HG02798 (cell line): ENCODE results near the gene AFF4.

Source experiments
- ATAC-seq: cut with Tn5 transposase; IDR thresholded peaks from one replicate; pipeline ENCODE4 v1.9.1; 2021; ENCODE audit warnings: mild to moderate bottlenecking; ENCODE audit not compliant: unreplicated experiment, poor library complexity

AFF4 gene

DNA sequence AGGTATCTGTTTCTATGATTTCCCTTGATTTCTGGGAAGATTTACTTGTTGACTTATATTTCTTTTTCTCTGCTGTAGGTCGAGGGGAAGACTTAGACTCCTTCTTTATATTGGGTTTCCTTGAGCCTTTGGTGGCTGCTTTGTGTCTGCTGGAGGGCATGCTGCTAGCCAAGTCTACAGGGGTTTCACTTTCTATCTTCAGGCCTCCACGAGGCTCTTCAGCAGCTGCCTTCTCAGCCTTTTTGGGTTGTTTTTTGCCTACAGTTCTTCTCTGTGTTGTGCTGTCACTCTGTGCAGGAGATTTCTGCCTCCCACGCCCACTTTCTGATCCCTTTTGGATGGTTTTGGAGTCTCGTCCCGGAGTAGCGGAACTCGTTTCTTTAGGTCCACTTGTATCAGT lies 66.7 kb downstream of the AFF4 start:
- no peak for ATAC-seq

DNA sequence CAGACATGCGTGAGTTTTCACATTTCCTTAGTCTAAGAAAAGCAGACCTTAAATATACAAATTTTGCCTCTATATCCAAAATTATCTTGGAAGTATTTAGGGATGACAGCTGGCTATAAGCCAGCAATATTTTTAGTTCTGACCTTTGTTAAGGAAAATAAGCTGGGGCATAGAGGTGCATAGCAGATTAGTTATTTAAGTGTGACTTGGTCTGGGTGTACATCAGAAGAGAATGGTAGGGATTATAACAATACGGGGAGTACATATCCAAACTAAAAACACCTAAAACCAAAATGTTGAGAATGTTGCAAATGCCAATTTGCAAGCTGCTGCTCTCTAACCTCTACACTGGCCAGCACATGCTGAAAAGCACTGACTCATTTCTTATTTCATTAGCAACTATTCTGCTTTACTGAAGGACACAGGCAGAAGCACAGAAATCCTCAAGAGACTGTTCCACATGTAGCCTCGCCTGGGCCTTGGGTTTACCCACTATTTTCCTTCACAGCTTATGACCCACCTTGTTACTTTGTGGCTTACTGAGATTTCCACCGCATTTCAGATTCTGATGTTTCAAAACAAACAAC lies 67.6 kb downstream of the AFF4 start:
- ATAC-seq: no peak

DNA sequence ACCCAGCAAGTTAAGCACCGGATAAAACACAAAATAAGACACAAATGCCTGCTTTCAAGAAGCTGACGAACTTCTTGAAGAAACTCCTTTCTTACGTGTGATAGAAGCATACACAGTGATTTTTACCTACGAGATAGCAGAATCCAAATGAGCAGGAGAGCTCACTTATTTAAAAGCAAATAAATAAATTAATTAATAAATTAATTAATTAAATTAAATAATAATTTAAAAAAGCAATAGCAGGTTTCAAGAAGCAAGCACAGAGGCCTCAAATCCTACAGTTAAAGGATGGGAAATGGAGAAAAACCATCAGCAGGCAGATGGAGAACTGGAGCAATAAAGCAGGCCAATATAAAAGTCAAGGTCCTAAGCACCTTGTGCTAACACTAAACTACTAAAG lies 72.6 kb downstream of the AFF4 start:
- no peak for ATAC-seq

DNA sequence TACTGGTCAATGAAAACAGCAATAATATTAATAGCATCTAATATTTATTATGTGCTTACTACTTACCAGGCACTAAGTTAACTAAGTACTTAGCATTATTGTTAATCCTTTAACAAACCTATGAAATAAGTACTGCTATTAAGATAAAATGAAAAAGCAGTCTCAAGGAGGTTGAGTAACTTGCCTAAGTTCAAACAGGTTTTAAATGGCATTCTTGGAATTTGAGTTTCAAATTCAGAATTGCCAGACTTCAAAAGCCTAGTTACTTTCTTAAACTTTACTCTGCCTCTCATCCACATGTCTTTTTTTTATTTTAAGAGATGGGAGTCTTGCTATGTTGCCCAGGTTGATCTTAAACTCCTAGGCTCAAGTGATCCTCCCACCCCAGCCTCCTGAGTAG lies 73.9 kb downstream of the AFF4 start:
- ATAC-seq: no peak

DNA sequence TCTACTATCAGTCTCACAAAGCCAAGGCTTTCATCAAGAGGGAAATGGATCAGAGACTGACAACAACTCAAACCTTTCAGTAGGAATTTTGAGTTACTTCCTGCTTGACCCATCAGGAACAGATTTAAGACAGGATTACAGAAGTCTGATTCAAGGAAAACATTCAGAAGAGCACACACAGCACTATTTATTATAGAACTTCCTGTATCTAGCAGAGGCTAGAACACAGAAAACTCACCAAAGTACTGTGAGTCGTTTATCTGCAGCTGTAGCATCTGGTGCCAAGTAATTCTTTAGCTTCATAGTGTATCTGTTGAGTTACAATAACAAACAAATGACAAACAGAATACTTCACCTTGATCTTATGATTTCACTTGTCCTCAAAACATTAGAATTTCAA lies 76.2 kb downstream of the AFF4 start:
- ATAC-seq: no peak

DNA sequence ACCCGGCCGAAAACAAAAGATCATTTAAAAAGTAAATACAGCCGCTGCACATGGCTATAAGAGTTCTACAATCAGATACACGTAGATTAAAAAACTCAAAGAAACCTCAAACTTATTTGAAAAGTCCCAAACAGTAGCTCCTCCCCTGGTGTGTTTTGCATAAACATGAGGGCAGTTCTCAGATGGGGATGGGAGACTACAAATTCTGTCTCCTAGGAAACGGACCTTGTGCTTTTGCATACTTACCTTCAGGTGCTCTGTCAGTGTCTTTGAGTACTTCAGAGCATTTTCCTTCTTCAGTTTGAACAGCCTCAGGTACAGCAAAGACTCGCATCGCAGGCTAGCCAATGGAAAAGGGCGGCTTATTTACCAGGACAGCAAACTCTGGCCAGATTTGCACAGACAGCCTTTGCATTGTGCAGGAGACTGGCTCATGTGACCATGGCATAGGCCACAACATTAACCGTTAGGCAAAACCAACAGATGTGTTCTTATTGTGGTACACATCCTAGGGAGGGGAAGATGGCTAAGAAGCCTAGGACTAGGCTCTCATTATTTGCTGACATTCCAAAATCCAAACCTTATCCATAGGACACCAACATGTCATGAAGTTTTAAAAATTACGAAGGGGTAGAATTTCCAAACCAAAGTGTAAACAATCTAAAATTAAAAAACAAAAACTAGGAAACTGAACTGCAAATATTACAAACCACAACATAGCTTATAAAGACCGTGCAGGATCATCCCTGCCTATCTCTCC lies 77.2 kb downstream of the AFF4 start:
- ATAC-seq: no peak

DNA sequence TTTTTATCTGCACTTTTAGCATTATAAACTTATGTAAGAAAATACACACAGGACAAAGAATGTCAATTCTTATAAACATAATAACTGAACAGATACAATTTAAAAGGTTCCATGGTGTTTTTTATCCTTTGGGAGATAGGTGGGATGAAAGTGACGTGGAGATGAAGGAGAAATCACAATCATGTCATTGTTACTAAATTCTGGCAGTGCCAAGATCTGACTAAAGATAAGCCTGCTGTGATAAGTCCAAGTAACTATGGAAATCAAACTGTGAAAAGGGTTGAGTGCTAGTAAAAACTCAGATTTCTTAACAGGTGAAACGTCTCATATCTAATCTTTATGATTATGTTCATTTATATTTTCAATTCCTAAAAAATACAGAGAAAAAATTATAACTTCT lies 78.9 kb downstream of the AFF4 start:
- no peak for ATAC-seq

DNA sequence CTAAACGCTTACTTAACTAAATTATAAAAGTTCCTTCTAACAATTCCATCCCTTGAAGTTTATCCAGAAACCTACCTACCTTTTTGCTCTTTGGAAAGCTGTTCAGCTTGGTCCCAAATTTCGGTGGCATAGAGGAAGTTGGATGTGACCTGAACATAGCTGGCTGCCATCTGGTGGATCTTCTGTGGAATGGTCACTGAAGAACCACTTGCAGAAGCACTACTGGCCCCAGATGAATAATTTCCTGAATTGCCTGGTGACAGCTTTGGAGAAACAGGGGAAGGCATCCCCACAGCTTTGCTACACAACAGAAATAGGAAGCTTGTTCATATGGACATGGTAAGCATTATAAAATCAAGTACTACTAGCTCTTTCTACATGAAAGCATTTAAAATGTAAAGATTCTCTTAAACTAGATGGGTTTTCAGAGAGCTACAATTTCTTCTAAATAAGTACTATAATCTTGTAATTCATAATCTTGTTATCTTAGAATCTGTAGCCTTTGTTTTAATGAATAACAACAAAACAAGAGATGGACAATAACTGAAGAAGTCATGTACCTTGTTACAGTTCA lies 80.1 kb downstream of the AFF4 start:
- peak; percentile 47 for ATAC-seq

DNA sequence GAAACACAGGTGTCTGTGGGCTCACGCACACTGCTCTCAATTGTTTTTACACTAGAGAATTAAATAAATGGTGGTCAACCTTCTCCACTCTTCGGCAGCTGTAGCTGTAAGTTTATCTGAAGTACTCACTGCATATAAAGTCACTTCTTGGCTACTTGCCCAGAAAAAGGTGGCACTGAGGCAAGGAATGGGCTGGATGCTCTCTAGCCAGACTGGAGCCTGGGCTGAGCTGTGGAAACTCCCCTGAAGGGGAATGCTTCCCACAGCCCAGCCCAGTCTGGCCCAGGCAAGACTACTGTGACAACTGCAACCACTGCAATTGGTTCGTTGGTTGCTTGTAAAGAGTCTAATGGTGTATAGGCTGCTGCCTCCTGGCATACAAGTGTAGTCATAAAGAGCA lies 85.5 kb downstream of the AFF4 start:
- no peak for ATAC-seq

DNA sequence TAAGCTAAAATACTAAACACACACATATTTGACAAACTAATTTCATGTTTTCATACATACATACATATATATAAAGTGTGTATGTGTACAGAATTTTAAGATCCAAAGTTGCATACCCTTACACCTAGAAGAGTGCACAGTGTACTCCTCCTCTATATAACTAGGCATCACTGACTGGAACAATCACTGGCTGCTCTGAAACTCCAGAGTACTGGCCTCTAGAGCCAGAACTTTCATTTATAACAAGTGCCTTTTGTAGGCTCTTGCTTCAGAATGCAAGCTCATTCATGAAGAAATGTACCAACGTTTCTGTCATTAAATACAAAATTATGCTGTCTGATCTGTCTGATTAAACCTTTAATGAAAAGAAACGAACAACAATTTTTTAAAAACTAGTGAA lies 86.0 kb downstream of the AFF4 start:
- no peak for ATAC-seq

DNA sequence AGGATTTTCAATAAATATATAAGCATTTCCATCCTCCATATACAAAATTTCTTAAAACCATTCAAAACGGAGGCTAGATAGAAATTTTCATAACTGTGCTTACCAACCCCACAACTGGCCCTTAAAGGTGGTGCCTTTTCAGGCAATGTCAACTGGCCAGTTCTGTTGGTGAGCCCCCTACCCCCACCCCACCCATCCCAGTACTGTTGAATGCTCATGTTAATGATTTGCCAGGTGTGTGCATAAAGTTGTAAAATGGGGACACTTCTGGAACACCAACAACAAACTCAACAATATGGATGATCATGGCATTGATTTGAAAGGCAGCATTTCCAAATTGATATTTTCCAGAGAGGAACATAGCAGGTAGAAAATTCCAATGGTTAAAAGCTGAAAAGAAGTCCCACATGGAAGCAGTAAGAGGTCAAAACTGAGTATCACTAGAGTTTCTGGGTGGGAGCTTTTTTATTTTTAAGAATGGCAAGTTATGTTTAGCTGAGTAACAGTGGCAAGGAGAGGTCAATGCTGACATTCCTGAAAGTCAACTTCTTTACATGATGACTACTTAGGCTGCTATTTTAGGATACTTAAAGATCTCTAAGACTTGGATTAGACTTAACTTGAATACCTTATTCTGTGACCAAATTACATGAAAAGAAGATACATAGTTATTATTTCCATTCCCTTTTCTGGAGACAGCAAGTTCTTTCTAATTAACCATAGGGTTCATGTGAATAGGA lies 87.2 kb downstream of the AFF4 start:
- ATAC-seq: no peak

DNA sequence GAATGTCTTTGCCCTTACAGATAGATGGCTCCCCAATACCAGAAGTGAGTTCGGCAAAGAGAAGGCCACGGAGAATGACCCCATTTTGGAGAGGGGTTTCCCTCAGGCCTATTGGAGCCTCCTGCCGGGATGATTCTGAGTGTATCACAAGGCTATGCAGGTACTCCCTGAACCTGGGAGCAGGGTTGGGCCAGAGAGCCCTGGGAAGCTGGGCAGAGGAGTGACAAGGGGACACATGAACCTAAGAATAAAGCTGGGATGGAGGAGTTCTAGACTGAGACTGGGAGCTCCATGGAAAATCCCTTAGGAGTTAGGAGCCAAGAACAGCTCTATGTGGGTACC lies 89.5 kb downstream of the AFF4 start:
- ATAC-seq: no peak

DNA sequence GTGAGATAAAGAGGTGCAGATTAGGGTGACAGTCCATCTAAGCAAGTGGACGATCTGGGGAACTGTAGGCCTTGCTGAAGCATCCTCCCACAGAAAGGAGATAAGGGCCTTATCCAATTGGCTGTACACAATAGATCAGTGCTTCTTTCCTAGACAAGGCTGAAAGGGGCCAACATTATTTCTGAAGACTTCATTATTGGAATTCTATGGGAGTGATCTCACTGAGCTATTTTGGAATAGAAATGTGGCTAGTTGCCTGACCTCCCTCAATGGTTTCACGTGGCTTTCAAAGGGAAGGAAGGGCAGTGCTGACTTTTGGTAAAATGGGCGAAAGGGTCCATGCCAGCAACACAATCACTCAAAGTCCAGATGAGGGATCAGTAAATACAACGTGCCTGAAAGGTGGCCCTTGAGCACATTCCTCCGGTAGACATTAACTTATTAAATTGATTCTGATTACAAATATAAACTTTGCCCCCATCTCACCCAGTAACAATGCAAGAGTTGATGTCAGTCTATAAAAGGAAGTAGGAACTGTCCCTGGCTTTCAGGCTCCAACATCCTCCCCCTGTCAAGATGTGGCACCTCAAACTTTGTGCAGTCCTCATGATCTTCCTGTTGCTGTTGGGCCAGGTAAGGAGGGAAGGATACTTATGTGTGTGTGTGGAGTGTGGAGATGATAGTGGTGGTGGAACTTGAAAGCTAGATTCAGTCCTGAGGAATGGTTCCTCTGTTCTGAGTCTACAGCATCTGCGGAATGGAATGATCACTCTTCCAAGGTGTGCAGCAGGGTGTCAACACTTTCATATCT lies 90.1 kb downstream of the AFF4 start, which contains the start of gene LEAP2:
LEAP2 (plus strand) TSS at position 550 of the 811 bp plus-strand sequence; CDS start at position 577, 27 bp downstream.
- no peak for ATAC-seq

DNA sequence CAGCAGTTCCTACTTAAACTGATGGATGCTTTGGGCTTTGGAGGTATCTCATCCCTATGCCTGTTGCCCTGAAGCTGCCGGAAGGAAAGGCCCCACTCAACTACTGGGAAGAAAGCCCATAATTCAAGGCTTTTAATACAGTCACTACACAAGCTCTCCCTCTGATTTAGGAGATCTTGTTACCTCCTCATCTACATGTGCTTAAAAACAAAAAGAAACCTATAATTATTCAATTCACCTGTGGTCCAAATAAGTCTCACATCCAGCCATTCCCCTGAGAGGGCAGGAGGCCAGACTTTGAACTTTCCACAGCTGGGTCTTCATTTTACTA lies 90.7 kb downstream of the AFF4 start:
- no peak for ATAC-seq

DNA sequence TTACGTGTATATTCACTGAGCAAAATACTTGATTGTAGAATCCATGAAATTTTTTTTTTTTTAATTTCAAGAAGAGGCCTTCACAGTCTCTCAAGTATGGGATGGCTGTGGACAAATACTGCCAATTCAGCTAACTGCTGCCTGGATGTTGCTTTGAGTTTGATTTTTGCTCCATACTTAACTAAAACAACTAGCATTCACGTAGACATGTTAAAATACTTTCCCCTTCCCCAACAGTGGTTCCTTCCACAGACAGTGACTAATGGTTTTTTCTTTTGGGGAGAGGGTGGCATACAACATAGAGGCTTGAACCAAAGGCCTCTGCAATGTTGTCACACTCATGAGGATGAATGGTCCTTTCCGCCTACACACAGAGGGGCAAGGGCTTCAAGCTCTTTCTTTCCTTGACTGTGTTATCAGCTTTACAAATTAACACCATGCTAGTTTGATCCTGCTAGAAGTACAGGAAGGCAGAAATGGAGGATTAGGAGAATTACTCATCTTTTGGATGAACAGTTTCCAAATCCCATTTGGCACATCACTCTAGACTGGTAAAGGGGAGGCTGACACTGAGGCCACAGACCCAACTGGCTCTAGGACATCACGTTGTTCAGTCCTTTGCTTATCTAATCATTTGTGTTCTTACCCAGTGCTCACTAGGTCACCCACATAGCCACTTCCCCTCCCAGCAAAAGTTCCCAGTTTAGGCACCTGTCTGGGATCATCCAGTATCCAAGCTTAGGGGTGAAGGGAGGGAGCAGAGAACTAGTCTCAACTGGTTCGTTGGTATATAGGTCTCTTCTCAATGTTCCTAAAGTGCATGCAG lies 91.8 kb downstream of the AFF4 start:
- no peak for ATAC-seq

DNA sequence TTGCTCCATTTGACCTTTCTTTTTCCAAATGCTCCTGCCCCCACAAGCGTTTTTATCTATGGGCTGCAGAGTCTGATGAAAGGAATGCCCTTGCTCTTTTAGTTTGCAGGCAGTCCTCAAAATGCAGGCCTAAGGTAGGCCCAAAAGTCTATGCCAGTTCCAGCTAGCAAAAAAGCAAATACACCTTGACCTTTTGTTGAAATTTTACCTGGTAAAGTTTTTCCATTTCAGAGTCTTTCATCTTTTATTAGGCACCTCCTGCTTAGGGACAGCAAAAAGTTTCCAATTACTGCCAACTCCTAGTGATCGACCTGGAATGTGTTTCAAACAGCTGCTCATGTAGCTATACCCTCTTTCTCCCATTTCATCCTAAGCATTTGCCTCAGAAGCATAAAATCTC lies 92.6 kb downstream of the AFF4 start:
- no peak for ATAC-seq

DNA sequence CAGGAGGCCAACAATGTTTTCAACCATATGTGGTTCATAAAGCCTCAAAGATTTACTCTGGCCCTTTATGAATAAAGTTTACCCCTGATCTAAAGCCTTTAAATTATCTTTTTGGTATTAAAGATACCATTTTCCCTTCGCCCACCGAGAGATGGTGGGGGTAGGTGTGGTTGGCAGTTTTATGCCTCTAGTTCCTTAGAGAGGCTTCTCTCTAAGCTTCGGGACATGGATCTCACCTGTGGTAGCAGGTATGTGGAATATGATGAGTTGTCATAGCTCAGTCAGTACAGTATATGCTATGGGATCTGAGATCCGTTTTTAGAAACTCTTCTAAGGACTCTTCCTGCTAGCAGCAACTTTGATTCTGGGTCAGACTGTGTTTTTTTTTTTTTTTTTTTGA lies 94.7 kb downstream of the AFF4 start:
- no peak for ATAC-seq

DNA sequence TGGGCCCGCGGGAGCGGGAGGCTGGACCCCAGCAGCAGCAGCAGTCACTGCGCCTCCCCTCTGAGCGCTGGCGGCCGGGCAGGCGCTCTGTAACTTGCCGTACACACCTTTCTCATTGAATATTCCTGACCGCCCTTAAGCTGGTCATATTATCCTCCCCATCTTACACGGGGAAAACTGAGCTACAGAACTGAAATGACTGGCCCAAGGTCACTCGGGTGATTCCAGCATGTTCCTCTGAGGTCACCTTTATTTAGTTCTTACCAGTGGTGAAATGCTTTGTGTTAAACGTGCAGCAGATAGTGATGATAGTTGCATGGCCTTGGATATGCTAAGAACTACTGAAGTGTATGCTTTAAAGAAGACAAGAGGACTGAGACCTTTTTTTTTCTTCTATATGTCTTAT lies 96.4 kb downstream of the AFF4 start:
- ATAC-seq: no peak

DNA sequence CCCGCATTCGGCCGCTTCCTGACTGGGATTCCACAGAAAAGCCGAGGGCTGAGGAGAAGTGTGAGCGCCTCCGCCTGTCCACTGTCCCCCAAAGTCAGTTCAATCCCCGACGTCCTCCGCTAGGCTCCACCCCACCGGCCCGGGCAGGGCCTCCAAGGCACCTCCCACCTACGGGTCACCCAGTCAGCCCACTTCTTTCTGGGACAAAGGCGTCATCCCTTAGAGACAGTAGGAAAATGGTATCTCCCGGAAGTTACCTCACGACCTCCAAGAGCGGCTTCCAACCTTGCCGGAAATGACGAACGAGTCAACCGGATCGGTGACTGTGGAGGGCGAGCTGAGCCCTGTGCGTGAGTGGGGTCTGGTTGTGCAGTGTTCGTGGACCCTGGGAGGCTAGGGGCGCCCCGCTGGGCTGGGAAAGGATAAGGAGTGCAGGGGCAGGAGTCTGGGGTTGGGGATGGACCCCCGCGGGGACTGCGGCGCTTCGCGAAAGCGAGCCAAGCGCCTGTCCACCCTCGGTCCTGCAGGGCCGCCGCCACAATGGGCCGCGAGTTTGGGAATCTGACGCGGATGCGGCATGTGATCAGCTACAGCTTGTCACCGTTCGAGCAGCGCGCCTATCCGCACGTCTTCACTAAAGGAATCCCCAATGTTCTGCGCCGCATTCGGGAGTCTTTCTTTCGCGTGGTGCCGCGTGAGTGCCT lies 96.9 kb downstream of the AFF4 start, which contains the start of the genes GDF9 and UQCRQ:
GDF9 (minus strand) TSS at position 128 of the 704 bp plus-strand sequence. CDS start 1,936 bp downstream, outside the sequence.
UQCRQ (plus strand) TSS at position 301 of the 704 bp plus-strand sequence; CDS start at position 541, 240 bp downstream.
- peak; percentile 99 for ATAC-seq
